Fibroblast of the aortic adventitia (primary cell): ENCODE data around the gene RALGDS. TPM values are rescaled to one million over a fixed set of nuclear protein-coding genes. Genes with fewer than 3 reads are reported as not detected.

ENCODE experiments used
- DNase-seq: peaks from one replicate; pipeline ENCODE4 v3.0.0-alpha.2; 2010; ENCODE audit warnings: low read depth
- H3K4me3 ChIP-seq: 2 replicates; pipeline ENCODE4 v1.5.1; 2011; ENCODE audit warnings: low read depth, mild to moderate bottlenecking, control low read depth, low read length, moderate library complexity
- total RNA-seq: library from RNA; depleted of rRNA; stranded (reverse); fragments of >200 nt; gene quantifications from 2 replicates; pipeline ENCODE4 v1.2.3, GENCODE V29; 2012; ENCODE audit warnings: low replicate concordance
- TF ChIP-seq, protein P1 (sequence below): IDR thresholded peaks from 2 replicates; pipeline ENCODE4 v1.5.1; 2011; ENCODE audit warnings: mild to moderate bottlenecking, low read length, control low read depth, inconsistent platforms; ENCODE audit not compliant: insufficient read depth

The RALGDS gene
- total RNA-seq, 1 donor, result 15.6 TPM

DNA sequence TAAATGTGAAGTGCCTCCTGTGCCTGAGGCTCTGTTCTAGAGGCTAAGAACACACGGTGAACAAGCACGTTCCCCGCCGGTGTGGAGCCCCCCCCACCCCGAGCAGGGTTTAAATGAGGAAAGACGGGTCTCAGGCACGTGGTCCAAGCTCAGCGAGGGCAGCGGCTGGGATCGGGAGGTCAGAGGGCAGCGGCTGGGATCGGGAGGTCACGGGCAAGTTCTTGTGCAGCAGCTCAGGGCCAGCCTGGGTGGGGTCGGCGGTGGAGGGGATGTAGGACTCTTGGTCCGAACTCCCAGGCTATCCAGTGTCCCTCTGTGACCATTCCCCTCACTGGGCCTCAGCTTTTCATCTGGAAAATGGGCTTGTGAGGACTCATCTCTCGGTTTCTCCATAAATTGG lies 45.4 kb upstream of the RALGDS start:
- TF ChIP-seq, protein P1, sequence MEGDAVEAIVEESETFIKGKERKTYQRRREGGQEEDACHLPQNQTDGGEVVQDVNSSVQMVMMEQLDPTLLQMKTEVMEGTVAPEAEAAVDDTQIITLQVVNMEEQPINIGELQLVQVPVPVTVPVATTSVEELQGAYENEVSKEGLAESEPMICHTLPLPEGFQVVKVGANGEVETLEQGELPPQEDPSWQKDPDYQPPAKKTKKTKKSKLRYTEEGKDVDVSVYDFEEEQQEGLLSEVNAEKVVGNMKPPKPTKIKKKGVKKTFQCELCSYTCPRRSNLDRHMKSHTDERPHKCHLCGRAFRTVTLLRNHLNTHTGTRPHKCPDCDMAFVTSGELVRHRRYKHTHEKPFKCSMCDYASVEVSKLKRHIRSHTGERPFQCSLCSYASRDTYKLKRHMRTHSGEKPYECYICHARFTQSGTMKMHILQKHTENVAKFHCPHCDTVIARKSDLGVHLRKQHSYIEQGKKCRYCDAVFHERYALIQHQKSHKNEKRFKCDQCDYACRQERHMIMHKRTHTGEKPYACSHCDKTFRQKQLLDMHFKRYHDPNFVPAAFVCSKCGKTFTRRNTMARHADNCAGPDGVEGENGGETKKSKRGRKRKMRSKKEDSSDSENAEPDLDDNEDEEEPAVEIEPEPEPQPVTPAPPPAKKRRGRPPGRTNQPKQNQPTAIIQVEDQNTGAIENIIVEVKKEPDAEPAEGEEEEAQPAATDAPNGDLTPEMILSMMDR, result no peak
- no peak for DNase-seq
- no peak overlapping the region for H3K4me3 ChIP-seq

DNA sequence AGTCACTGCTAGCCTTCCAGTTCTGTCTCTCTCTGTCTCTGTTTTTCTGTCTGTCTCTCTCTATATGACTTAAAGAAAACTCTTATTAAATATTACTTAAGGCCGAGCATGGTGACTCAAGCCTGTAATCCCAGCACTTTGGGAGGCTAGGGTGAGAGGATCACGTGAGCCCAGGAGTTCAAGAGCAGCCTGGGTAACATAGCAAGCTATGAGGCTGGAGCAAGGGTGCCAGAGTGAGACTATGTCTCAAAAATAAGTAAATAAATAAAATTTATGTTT lies 44.4 kb upstream of the RALGDS start:
- TF ChIP-seq, protein P1, result no peak
- H3K4me3 ChIP-seq, result no peak overlapping the region
- no peak for DNase-seq

DNA sequence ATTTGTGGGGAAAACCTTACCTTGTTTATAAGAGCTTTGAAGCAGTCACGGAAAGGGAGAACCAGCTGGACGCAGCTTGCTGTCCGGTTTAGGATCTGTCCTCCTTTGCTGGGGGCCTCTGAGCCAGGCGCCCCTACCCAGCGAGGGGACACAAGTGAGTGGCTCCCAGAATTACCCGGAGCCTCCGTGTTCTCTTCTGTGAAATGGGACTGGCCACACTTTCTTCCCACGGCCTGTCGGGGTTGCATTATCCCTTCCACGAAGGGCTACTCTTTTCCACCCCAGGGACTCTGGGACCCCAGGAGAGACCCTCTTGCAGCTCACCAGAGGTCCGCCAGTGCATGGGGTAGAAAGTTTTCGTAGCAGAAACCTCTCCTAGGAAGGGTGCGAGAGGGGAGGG lies 43.2 kb upstream of the RALGDS start:
- TF ChIP-seq, protein P1, result no peak
- DNase-seq, result no peak
- peak overlapping the region; percentile 60 for H3K4me3 ChIP-seq

DNA sequence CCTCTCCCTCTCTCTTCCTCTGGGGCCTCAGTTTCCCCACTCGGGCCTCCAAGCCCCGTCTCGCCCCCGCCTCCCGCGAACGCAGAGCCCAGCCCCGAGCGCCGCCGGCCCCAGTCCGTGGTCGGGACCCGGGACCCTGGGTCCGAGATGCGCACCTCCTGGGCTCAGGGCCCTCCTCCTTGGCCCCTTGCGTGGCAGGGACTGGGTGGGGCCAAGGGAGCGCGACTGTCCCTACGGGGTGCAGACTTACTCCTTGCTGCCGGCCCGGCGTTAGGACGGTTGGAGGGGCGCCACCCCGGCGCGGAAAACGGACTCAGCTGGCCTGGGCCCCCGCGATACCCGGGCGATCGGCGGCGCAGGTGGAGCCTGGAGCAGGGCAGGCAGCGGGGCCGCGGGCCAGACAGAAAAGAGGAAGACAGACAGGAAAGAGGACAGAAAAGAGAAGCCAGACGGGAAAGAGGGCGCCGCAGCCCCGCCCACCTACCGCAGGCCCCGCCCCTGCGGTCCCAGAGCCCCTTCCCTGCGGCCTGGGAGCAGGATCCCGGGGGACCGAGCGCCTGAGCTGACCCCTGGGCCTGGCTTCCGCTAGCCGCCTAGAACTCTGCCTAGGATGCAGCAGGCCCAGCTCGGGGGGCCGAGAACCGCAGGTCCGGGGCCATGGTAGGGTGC lies 42.6 kb upstream of the RALGDS start, which contains the start of gene GBGT1:
GBGT1 (minus strand) TSS at position 411 of the 669 bp plus-strand sequence. CDS start 1,502 bp downstream, outside the sequence.
- TF ChIP-seq, protein P1, result no peak
- no peak for DNase-seq
- H3K4me3 ChIP-seq, result peak within 1 kb of the TSS; percentile 60

DNA sequence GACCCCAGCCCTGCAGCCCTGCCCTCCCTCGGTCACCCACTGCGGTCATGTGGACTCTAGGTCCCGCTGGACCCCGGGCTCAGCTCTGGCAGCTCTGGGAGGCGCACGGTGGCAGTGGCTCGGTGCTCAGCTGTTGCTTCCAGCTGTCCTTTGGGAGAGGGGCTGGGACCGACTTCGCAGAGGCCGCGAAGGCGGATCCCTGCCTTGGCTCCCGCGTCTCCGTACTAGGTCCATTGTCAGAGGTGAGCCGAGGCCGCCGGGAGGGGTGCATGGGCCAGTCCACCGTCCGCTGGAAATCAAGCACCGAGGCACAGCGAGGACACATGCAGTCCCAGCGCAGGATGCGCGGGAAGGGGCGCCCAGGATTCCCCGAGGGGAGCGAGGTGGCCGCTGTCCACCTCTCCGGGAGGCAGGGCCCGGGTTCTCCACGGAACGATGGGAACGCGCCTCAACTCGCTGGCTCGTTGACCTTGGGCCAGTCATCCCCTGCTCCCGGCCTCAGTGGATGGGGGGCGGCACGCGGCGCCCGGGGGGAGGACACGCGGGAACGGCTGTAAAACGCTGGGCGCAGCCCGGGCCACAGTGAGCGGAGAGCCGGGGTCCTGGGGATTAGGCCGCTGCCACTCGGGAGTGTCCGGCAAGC lies 41.9 kb upstream of the RALGDS start:
- no peak for DNase-seq
- H3K4me3 ChIP-seq, result peak overlapping the region; percentile 60
- TF ChIP-seq, protein P1, result no peak

DNA sequence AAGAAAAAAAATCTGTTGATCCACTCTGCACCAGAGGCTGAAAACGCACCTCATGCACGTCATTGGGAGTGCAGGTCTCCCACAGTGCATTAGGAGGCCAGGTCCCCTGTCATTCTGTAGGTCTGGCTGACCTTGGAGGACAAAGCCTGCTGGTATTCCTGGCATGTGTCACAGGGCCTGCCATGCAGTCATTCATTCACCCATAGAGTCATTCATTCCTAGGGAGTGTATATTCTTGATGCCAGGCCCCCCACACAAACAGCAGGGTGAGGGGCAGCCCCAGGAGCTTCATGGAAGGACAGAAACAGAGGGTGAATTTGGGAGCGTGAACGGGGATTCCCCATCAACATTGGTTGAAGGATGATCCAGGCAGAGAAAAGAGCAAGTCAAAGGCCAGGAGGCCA lies 40.5 kb upstream of the RALGDS start:
- no peak for DNase-seq
- TF ChIP-seq, protein P1, result no peak
- no peak overlapping the region for H3K4me3 ChIP-seq
